ENCODE results near the gene PKP1. TPM values are rescaled to one million over a fixed set of nuclear protein-coding genes. Genes with fewer than 3 reads are reported as not detected.

PKP1 gene
- total RNA-seq, 1 donor from 2014 or later, result not detected

- no peak for DNase-seq (ENCODE audit: low spot score, unreplicated experiment)
- Mint-ChIP-seq H3K27me3 (peaks cover 56% of the 10 kb centered on the region), H3K4me3 (ENCODE audit: low read depth) (no peak overlapping the region), H3K4me1 (ENCODE audit: low read depth) (no peaks in the 10 kb centered on the region), H3K36me3 (ENCODE audit: insufficient read depth) (no peaks in the 10 kb centered on the region), H3K27ac (no peak overlapping the region), H3K9me3 (ENCODE audit: low read depth) (no peaks in the 10 kb centered on the region)
- TF ChIP-seq, protein P1, sequence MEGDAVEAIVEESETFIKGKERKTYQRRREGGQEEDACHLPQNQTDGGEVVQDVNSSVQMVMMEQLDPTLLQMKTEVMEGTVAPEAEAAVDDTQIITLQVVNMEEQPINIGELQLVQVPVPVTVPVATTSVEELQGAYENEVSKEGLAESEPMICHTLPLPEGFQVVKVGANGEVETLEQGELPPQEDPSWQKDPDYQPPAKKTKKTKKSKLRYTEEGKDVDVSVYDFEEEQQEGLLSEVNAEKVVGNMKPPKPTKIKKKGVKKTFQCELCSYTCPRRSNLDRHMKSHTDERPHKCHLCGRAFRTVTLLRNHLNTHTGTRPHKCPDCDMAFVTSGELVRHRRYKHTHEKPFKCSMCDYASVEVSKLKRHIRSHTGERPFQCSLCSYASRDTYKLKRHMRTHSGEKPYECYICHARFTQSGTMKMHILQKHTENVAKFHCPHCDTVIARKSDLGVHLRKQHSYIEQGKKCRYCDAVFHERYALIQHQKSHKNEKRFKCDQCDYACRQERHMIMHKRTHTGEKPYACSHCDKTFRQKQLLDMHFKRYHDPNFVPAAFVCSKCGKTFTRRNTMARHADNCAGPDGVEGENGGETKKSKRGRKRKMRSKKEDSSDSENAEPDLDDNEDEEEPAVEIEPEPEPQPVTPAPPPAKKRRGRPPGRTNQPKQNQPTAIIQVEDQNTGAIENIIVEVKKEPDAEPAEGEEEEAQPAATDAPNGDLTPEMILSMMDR (IDR thresholded peaks at IDR 0.05; ENCODE audit: unreplicated experiment), result no peak
Measured at GRCh38 chr1:201270616-201271390, 12.5 kb upstream of the PKP1 start.

GRCh38 chr1:201272799-201273198 is 10.5 kb upstream of the PKP1 start:
- no peaks in the 10 kb centered on the region for H3K4me1 Mint-ChIP-seq (ENCODE audit: low read depth)
- peaks cover 47% of the 10 kb centered on the region for H3K27me3 Mint-ChIP-seq
- H3K9me3 Mint-ChIP-seq (ENCODE audit: low read depth), result no peaks in the 10 kb centered on the region
- no peaks in the 10 kb centered on the region for H3K36me3 Mint-ChIP-seq (ENCODE audit: insufficient read depth)
- no peak overlapping the region for H3K4me3 Mint-ChIP-seq (ENCODE audit: low read depth)
- TF ChIP-seq, protein P1 (IDR thresholded peaks at IDR 0.05; ENCODE audit: unreplicated experiment), result no peak
- DNase-seq (ENCODE audit: low spot score, unreplicated experiment), result no peak
- no peak overlapping the region for H3K27ac Mint-ChIP-seq

GRCh38 chr1:201274616-201275252 is 8.6 kb upstream of the PKP1 start:
- Mint-ChIP-seq H3K9me3 (ENCODE audit: low read depth) (no peaks in the 10 kb centered on the region), H3K36me3 (ENCODE audit: insufficient read depth) (no peaks in the 10 kb centered on the region), H3K4me3 (ENCODE audit: low read depth) (no peak overlapping the region), H3K4me1 (ENCODE audit: low read depth) (no peaks in the 10 kb centered on the region), H3K27ac (no peak overlapping the region), H3K27me3 (peaks cover 44% of the 10 kb centered on the region)
- TF ChIP-seq, protein P1 (IDR thresholded peaks at IDR 0.05; ENCODE audit: unreplicated experiment), result no peak
- DNase-seq (ENCODE audit: low spot score, unreplicated experiment), result no peak

DNA sequence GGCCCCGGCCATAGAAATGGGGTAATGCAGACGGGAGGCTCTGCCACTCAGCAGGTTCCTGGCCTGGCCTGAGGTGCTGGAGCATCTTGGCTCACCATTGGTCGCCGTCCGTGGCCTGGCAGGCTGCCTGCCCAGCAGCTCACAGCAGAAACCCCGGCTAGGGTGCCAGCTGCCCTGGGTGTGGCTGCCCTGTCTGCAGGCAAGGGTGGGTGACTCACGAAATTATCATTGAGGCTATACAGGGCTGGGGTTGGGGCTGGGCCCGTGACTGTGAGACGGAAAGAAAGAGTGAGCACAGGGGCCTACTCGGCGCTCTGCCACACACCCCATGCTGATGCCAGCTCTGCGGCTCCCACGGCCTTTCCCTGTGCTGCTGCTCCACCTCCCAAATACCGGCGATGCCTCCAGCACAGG is 8.0 kb upstream of the PKP1 start:
- H3K9me3 Mint-ChIP-seq (ENCODE audit: low read depth), result no peaks in the 10 kb centered on the region
- H3K27ac Mint-ChIP-seq, result no peak overlapping the region
- TF ChIP-seq, protein P1 (IDR thresholded peaks at IDR 0.05; ENCODE audit: unreplicated experiment), result no peak
- H3K4me3 Mint-ChIP-seq (ENCODE audit: low read depth), result no peak overlapping the region
- no peaks in the 10 kb centered on the region for H3K36me3 Mint-ChIP-seq (ENCODE audit: insufficient read depth)
- no peaks in the 10 kb centered on the region for H3K4me1 Mint-ChIP-seq (ENCODE audit: low read depth)
- DNase-seq (ENCODE audit: low spot score, unreplicated experiment), result no peak
- peaks cover 44% of the 10 kb centered on the region for H3K27me3 Mint-ChIP-seq

- TF ChIP-seq, protein P1 (IDR thresholded peaks at IDR 0.05; ENCODE audit: unreplicated experiment), result no peak
- H3K9me3 Mint-ChIP-seq (ENCODE audit: low read depth), result no peaks in the 10 kb centered on the region
- H3K36me3 Mint-ChIP-seq (ENCODE audit: insufficient read depth), result no peaks in the 10 kb centered on the region
- peaks cover 47% of the 10 kb centered on the region for H3K27me3 Mint-ChIP-seq
- H3K4me1 Mint-ChIP-seq (ENCODE audit: low read depth), result peaks cover under 1% of the 10 kb centered on the region
- no peak overlapping the region for H3K27ac Mint-ChIP-seq
- H3K4me3 Mint-ChIP-seq (ENCODE audit: low read depth), result no peak overlapping the region
- no peak for DNase-seq (ENCODE audit: low spot score, unreplicated experiment)
Measured at GRCh38 chr1:201276891-201277290, 6.4 kb upstream of the PKP1 start.

All from progenitor cell of endocrine pancreas (in vitro differentiated cells).